SK-N-SH (cell line): Measurements from ENCODE around the gene COL4A2.

ENCODE experiments used
- CTCF ChIP-seq: fragments of 200-600 bp; sonication (generic); IDR thresholded peaks from 2 replicates; pipeline ENCODE4 v1.6.1; 2017; ENCODE audit warnings: antibody characterized with exemption, mild to moderate bottlenecking, moderate library complexity
- POLR2AphosphoS5 ChIP-seq: IDR thresholded peaks from 2 replicates; pipeline ENCODE4 v1.6.1; 2012; ENCODE audit warnings: low read depth, low read length
- RAD21 ChIP-seq: IDR thresholded peaks from 2 replicates; pipeline ENCODE4 v1.6.1; 2012; ENCODE audit warnings: mild to moderate bottlenecking, low read length
- RCOR1 ChIP-seq: fragments of 150-350 bp; IDR thresholded peaks from 2 replicates; pipeline ENCODE4 v1.6.1; 2017; ENCODE audit warnings: antibody characterized with exemption, low read length
- RFX5 ChIP-seq: IDR thresholded peaks from 2 replicates; pipeline ENCODE4 v1.6.1; 2012; ENCODE audit warnings: mild to moderate bottlenecking, improper control_type of control experiment, low read length
- TAF1 ChIP-seq: IDR thresholded peaks from 2 replicates; pipeline ENCODE4 v1.6.1; 2012; ENCODE audit warnings: low read depth, mild to moderate bottlenecking, low read length, moderate library complexity, borderline replicate concordance
- TCF12 ChIP-seq: IDR thresholded peaks from 2 replicates; pipeline ENCODE4 v1.4.0; 2012
- TEAD4 ChIP-seq: IDR thresholded peaks from 2 replicates; pipeline ENCODE4 v1.4.0; 2012; ENCODE audit warnings: mild to moderate bottlenecking, borderline replicate concordance; ENCODE audit not compliant: insufficient read depth
- YY1 ChIP-seq: IDR thresholded peaks from 2 replicates; pipeline ENCODE4 v1.4.0; 2012; ENCODE audit warnings: low read depth, mild to moderate bottlenecking
- TF ChIP-seq, protein P1 (sequence below): IDR thresholded peaks from 2 replicates; pipeline ENCODE4 v1.4.0; 2012; ENCODE audit warnings: low read depth, borderline replicate concordance

- TF ChIP-seq RCOR1 (no peak), RFX5 (no peak), POLR2AphosphoS5 (no peak), RAD21 (no peak), TAF1 (no peak), TEAD4 (no peak), TCF12 (no peak), CTCF (no peak), YY1 (no peak)
- TF ChIP-seq, protein P1, sequence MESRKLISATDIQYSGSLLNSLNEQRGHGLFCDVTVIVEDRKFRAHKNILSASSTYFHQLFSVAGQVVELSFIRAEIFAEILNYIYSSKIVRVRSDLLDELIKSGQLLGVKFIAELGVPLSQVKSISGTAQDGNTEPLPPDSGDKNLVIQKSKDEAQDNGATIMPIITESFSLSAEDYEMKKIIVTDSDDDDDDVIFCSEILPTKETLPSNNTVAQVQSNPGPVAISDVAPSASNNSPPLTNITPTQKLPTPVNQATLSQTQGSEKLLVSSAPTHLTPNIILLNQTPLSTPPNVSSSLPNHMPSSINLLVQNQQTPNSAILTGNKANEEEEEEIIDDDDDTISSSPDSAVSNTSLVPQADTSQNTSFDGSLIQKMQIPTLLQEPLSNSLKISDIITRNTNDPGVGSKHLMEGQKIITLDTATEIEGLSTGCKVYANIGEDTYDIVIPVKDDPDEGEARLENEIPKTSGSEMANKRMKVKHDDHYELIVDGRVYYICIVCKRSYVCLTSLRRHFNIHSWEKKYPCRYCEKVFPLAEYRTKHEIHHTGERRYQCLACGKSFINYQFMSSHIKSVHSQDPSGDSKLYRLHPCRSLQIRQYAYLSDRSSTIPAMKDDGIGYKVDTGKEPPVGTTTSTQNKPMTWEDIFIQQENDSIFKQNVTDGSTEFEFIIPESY = no peak
These were observed 155.0 kb downstream of the COL4A2 start for GRCh38 chr13:110462091-110462490.
